Keratinocyte (primary cell): ENCODE data around the gene LRP1B. TPM values are rescaled to one million over a fixed set of nuclear protein-coding genes. Genes with fewer than 3 reads are reported as not detected.

Experiments
- DNase-seq: peaks from one replicate; pipeline ENCODE4 v3.0.0-alpha.2; 2011; ENCODE audit warnings: low read depth, missing footprints, low spot score
- FAIRE-seq: peaks from 2 replicates; lab custom pipeline; 2011; peaks lifted over from hg19 to GRCh38; lab: Jason Lieb, UNC
- H2AFZ ChIP-seq: 2 replicates; pipeline ENCODE4 v1.6.0; 2012; ENCODE audit warnings: low read length, control low read depth, inconsistent platforms; ENCODE audit not compliant: control insufficient read depth
- H3K27ac ChIP-seq: 2 replicates; pipeline ENCODE4 v1.5.1; 2011; ENCODE audit warnings: low read length; ENCODE audit not compliant: control insufficient read depth, insufficient read depth
- H3K27me3 ChIP-seq: 3 replicates; pipeline ENCODE4 v1.6.0; 2011; ENCODE audit warnings: low read length; ENCODE audit not compliant: control insufficient read depth, insufficient read depth; ENCODE audit errors: extremely low read depth
- H3K36me3 ChIP-seq, 2 experiments: 2 replicates in 1 of 2; 3 replicates in 1 of 2; pipeline ENCODE4 v1.5.1; 2011; ENCODE audit warnings: low read length in 2 of 2, mild to moderate bottlenecking in 1 of 2; ENCODE audit not compliant: control insufficient read depth in 2 of 2, insufficient read depth in 2 of 2; ENCODE audit errors: extremely low read depth in 1 of 2
- H3K4me1 ChIP-seq: 3 replicates; pipeline ENCODE4 v1.5.1; 2011; ENCODE audit warnings: low read length; ENCODE audit not compliant: control insufficient read depth, insufficient read depth; ENCODE audit errors: extremely low read depth
- H3K4me2 ChIP-seq: 3 replicates; pipeline ENCODE4 v1.6.0; 2011; ENCODE audit warnings: low read depth, low read length; ENCODE audit not compliant: control insufficient read depth, insufficient read depth; ENCODE audit errors: extremely low read depth
- H3K4me3 ChIP-seq, 3 experiments: fragments of 200-600 bp in 1 of 3; sonication (generic) in 1 of 3; 2 replicates in 2 of 3; 3 replicates in 1 of 3; pipeline ENCODE4 v1.5.1; 2011 to 2016; ENCODE audit warnings: low read length in 3 of 3, mild to moderate bottlenecking in 3 of 3, control low read depth in 2 of 3, inconsistent platforms in 1 of 3, low read depth in 1 of 3, mixed read lengths in 1 of 3, mixed run types in 1 of 3, moderate library complexity in 1 of 3; ENCODE audit not compliant: control insufficient read depth in 2 of 3, insufficient read depth in 2 of 3; ENCODE audit errors: extremely low read depth in 1 of 3
- H3K79me2 ChIP-seq: 2 replicates; pipeline ENCODE4 v1.6.0; 2012; ENCODE audit warnings: low read length; ENCODE audit not compliant: control insufficient read depth, insufficient read depth
- H3K9ac ChIP-seq: 3 replicates; pipeline ENCODE4 v1.6.0; 2011; ENCODE audit warnings: low read length; ENCODE audit not compliant: control insufficient read depth, insufficient read depth; ENCODE audit errors: extremely low read depth
- H3K9me1 ChIP-seq: 3 replicates; pipeline ENCODE4 v1.6.0; 2011; ENCODE audit warnings: low read length; ENCODE audit not compliant: control insufficient read depth, insufficient read depth; ENCODE audit errors: extremely low read depth
- H3K9me3 ChIP-seq: 2 replicates; pipeline ENCODE4 v1.5.1; 2012; ENCODE audit warnings: low read depth, low read length; ENCODE audit not compliant: control insufficient read depth
- H4K20me1 ChIP-seq: 3 replicates; pipeline ENCODE4 v1.6.0; 2011; ENCODE audit warnings: low read length; ENCODE audit not compliant: control insufficient read depth, insufficient read depth; ENCODE audit errors: extremely low read depth
- EZH2 ChIP-seq: IDR thresholded peaks from one replicate; pipeline ENCODE4 v1.6.1; 2012; ENCODE audit warnings: inconsistent platforms, mild to moderate bottlenecking, low read length, moderate library complexity
- dilution Hi-C: fragments of 300-500 bp; cut with MboI; formaldehyde crosslinking; loops from one replicate; pipeline ENCODE4 v1.7.0; 2020; ENCODE audit warnings: low sequenced_read_pairs; ENCODE audit not compliant: extremely low pct_ligation_motif_present
- polyA plus RNA-seq, 5 experiments: library from polyadenylated mRNA; depleted of rRNA in 3 of 5; stranded (reverse) in 3 of 5; stranded (forward) in 1 of 5; unstranded in 1 of 5; fragments of >200 nt; gene quantifications; 1 replicate in 1 of 5; 2 replicates in 3 of 5; 3 replicates in 1 of 5; pipeline versions ENCODE4 v1.2.1 to v1.2.3, GENCODE V29; 2011 to 2012; ENCODE audit warnings: missing spikeins in 2 of 5, low read depth in 1 of 5, low replicate concordance in 1 of 5
- TF ChIP-seq, protein P1 (sequence below), 3 experiments: IDR thresholded peaks in 1 of 3; conservative IDR thresholded peaks in 1 of 3; optimal IDR thresholded peaks in 1 of 3; 2 replicates in 2 of 3; 3 replicates in 1 of 3; pipeline versions ENCODE3 to v1.5.1; 2011; ENCODE audit warnings: low read length in 3 of 3, mild to moderate bottlenecking in 3 of 3, moderate library complexity in 2 of 3, control low read depth in 1 of 3, inconsistent platforms in 1 of 3; ENCODE audit not compliant: insufficient read depth in 2 of 3; ENCODE audit errors: extremely low read depth in 1 of 3

The LRP1B gene
- polyA plus RNA-seq, 1 donor (not counting 4 experiments of a cell fraction or from before 2014, with no cell fraction given): not detected

DNA sequence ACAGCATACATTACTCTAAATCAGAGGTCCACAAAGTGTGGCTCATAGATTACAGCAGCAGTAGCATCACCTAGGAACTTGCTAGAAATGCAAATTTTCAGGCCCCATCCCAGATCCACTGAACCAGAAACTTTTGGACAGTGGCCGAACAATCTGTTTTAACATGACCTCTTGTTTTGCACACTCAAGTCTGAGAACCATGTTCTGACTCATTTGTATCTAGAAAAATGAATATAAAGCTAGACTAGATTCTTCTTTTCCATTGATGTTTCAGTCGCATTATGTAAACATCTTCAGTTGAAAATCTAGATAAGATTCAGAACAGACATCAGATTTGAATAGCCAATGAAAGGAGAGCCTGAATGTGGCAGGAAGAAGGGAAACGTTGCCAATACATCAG is 608.8 kb downstream of the LRP1B start:
- Histone ChIP-seq H4K20me1 (no peaks in the 10 kb centered on the region), H3K4me3 (no peak overlapping the region), H3K9me3 (no peaks in the 10 kb centered on the region), H3K79me2 (no peaks in the 10 kb centered on the region), H3K9me1 (no peaks in the 10 kb centered on the region), H3K9ac (no peak overlapping the region), H3K27ac (no peak overlapping the region), H2AFZ (no peak overlapping the region), H3K27me3 (no peaks in the 10 kb centered on the region), H3K4me2 (no peak overlapping the region), H3K36me3 (no peaks in the 10 kb centered on the region), H3K4me1 (no peaks in the 10 kb centered on the region)
- FAIRE-seq (no peak), DNase-seq (no peak)
- TF ChIP-seq, protein P1, sequence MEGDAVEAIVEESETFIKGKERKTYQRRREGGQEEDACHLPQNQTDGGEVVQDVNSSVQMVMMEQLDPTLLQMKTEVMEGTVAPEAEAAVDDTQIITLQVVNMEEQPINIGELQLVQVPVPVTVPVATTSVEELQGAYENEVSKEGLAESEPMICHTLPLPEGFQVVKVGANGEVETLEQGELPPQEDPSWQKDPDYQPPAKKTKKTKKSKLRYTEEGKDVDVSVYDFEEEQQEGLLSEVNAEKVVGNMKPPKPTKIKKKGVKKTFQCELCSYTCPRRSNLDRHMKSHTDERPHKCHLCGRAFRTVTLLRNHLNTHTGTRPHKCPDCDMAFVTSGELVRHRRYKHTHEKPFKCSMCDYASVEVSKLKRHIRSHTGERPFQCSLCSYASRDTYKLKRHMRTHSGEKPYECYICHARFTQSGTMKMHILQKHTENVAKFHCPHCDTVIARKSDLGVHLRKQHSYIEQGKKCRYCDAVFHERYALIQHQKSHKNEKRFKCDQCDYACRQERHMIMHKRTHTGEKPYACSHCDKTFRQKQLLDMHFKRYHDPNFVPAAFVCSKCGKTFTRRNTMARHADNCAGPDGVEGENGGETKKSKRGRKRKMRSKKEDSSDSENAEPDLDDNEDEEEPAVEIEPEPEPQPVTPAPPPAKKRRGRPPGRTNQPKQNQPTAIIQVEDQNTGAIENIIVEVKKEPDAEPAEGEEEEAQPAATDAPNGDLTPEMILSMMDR (optimal IDR thresholded peaks at IDR 0.05 in 1 of 3, IDR thresholded peaks at IDR 0.05 in 1 of 3, conservative IDR thresholded peaks at IDR 0.05 in 1 of 3; ENCODE audit: extremely low read depth in 1 of 3, insufficient read depth in 2 of 3, low read length in 3 of 3): no peak
- no peak for TF ChIP-seq EZH2
- dilution Hi-C loops: no loop called here

DNA sequence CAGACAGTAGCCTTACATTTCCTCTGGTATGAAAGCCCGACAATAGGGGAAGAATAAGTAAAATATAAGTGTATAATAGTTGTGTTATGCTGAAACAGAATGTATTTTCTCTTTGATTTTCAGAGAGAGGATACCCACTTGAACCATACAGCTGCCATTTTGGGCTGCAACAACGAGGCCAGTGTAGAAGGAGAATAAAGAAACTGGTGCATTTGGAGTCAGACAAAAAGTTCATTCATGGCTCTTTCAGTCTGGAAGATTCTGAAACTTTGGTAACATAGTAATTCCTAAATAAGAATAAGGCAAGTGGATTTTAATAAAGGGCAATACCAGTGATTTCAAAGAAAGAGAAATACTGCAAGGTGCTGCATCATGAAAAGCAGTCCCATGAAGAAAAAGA is 610.9 kb downstream of the LRP1B start:
- no peaks in the 10 kb centered on the region for H3K4me1 ChIP-seq
- no peak for TF ChIP-seq EZH2
- TF ChIP-seq, protein P1 (optimal IDR thresholded peaks at IDR 0.05 in 1 of 3, IDR thresholded peaks at IDR 0.05 in 1 of 3, conservative IDR thresholded peaks at IDR 0.05 in 1 of 3; ENCODE audit: extremely low read depth in 1 of 3, insufficient read depth in 2 of 3, low read length in 3 of 3): no peak
- no peaks in the 10 kb centered on the region for H3K9me3 ChIP-seq
- DNase-seq (no peak), FAIRE-seq (no peak)
- no peaks in the 10 kb centered on the region for H3K9me1 ChIP-seq
- dilution Hi-C loops: no loop called here
- no peaks in the 10 kb centered on the region for H3K36me3 ChIP-seq
- no peak overlapping the region for H3K27ac ChIP-seq
- H4K20me1 ChIP-seq: no peaks in the 10 kb centered on the region
- H3K9ac ChIP-seq: no peak overlapping the region
- H3K79me2 ChIP-seq: no peaks in the 10 kb centered on the region
- H2AFZ ChIP-seq: no peak overlapping the region
- no peak overlapping the region for H3K4me3 ChIP-seq
- no peaks in the 10 kb centered on the region for H3K27me3 ChIP-seq
- H3K4me2 ChIP-seq: no peak overlapping the region
